SK-N-SH treated with all-trans-retinoic acid at 6 μM for 48 hours (cell line): ENCODE results near the gene PRKCE.

Source experiments
- ATAC-seq: fragments of 200-7000 bp; cut with Tn5 transposase; 3 replicates; pipeline ENCODE4 v1.9.1; 2020; ENCODE audit warnings: mild to moderate bottlenecking, moderate library complexity
- ARNTL ChIP-seq: fragments of 450-650 bp; formaldehyde crosslinking; IDR thresholded peaks from 2 replicates; pipeline ENCODE4 v1.5.0; 2020; ENCODE audit warnings: low read depth, mild to moderate bottlenecking, moderate library complexity, borderline replicate concordance
- BACH2 ChIP-seq: fragments of 250-450 bp; sonication (Bioruptor Pico); IDR thresholded peaks from 2 replicates; pipeline ENCODE4 v1.9.0; 2021; ENCODE audit warnings: mild to moderate bottlenecking, borderline replicate concordance
- CREB5 ChIP-seq: fragments of 250-450 bp; sonication (Bioruptor Pico); IDR thresholded peaks from 2 replicates; pipeline ENCODE4 v1.5.1; 2020; ENCODE audit warnings: low read depth, mild to moderate bottlenecking, moderate library complexity
- CSRNP3 ChIP-seq: fragments of 250-450 bp; sonication (Bioruptor Pico); IDR thresholded peaks from 2 replicates; pipeline ENCODE4 v1.5.1; 2021; ENCODE audit warnings: mild to moderate bottlenecking, moderate library complexity
- ESRRG ChIP-seq: fragments of 250-450 bp; sonication (Bioruptor Pico); IDR thresholded peaks from 2 replicates; pipeline ENCODE4 v1.6.1; 2021; ENCODE audit warnings: mild to moderate bottlenecking
- GLIS3 ChIP-seq: fragments of 250-450 bp; sonication (Bioruptor Pico); IDR thresholded peaks from 2 replicates; pipeline ENCODE4 v1.5.0; 2020; ENCODE audit warnings: mild to moderate bottlenecking, moderate library complexity
- ISL1 ChIP-seq: fragments of 250-450 bp; sonication (Bioruptor Pico); IDR thresholded peaks from 2 replicates; pipeline ENCODE4 v2.1.2; 2022; ENCODE audit warnings: mild to moderate bottlenecking, moderate library complexity
- OSR1 ChIP-seq: fragments of 250-450 bp; sonication (Bioruptor Pico); IDR thresholded peaks from 2 replicates; pipeline ENCODE4 v1.8.0; 2022; ENCODE audit warnings: moderate library complexity, mild to moderate bottlenecking, inconsistent platforms
- PPARA ChIP-seq: fragments of 250-450 bp; sonication (Bioruptor Pico); IDR thresholded peaks from 2 replicates; pipeline ENCODE4 v1.5.0; 2020; ENCODE audit warnings: mild to moderate bottlenecking, borderline replicate concordance
- RARB ChIP-seq: fragments of 250-450 bp; sonication (Bioruptor Pico); IDR thresholded peaks from 2 replicates; pipeline ENCODE4 v1.8.0; 2021; ENCODE audit warnings: mild to moderate bottlenecking, moderate library complexity
- TCF4 ChIP-seq: fragments of 250-450 bp; sonication (Bioruptor Pico); IDR thresholded peaks from 2 replicates; pipeline ENCODE4 v1.8.0; 2021; ENCODE audit warnings: mild to moderate bottlenecking, moderate library complexity, borderline replicate concordance
- TOX ChIP-seq: fragments of 250-450 bp; sonication (Bioruptor Pico); IDR thresholded peaks from 2 replicates; pipeline ENCODE4 v1.8.0; 2021; ENCODE audit warnings: mild to moderate bottlenecking, moderate library complexity, borderline replicate concordance
- TSHZ2 ChIP-seq: fragments of 250-450 bp; sonication (Bioruptor Pico); IDR thresholded peaks from 2 replicates; pipeline ENCODE4 v1.5.0; 2020; ENCODE audit warnings: mild to moderate bottlenecking, moderate library complexity
- ZC3H10 ChIP-seq: fragments of 250-450 bp; sonication (Bioruptor Pico); IDR thresholded peaks from 2 replicates; pipeline ENCODE4 v1.5.1; 2021; ENCODE audit warnings: mild to moderate bottlenecking, moderate library complexity
- ZFP3 ChIP-seq: fragments of 250-450 bp; sonication (Bioruptor Pico); IDR thresholded peaks from 2 replicates; pipeline ENCODE4 v1.5.0; 2020; ENCODE audit warnings: mild to moderate bottlenecking, moderate library complexity
- ZFP30 ChIP-seq: fragments of 450-650 bp; formaldehyde crosslinking; IDR thresholded peaks from 2 replicates; pipeline ENCODE4 v1.5.0; 2022; ENCODE audit warnings: mild to moderate bottlenecking, moderate library complexity
- ZNF565 ChIP-seq: fragments of 450-650 bp; formaldehyde crosslinking; conservative IDR thresholded peaks from 2 replicates; pipeline ENCODE4 v1.5.0; 2020; ENCODE audit warnings: low read depth, mild to moderate bottlenecking, moderate library complexity
- ZNF8 ChIP-seq: fragments of 450-650 bp; formaldehyde crosslinking; IDR thresholded peaks from 2 replicates; pipeline ENCODE4 v1.5.0; 2020; ENCODE audit warnings: mild to moderate bottlenecking, moderate library complexity
- TF ChIP-seq, protein P1 (sequence below): fragments of 250-450 bp; sonication (Bioruptor Pico); IDR thresholded peaks from 2 replicates; pipeline ENCODE4 v1.8.0; 2020; ENCODE audit warnings: mild to moderate bottlenecking, moderate library complexity, borderline replicate concordance

Gene PRKCE

GRCh38 chr2:45778720-45779171 is 127.3 kb downstream of the PRKCE start:
- TF ChIP-seq TOX (CRISPR knock-in tag) (no peak), RARB (CRISPR knock-in tag) (no peak), TCF4 (no peak), TSHZ2 (CRISPR knock-in tag) (no peak), ZNF565 (no peak), ISL1 (CRISPR knock-in tag) (no peak), ZFP3 (CRISPR knock-in tag) (no peak), ZFP30 (CRISPR knock-in tag) (no peak), GLIS3 (CRISPR knock-in tag) (no peak), PPARA (CRISPR knock-in tag) (no peak), ESRRG (CRISPR knock-in tag) (no peak), CSRNP3 (CRISPR knock-in tag) (no peak), CREB5 (CRISPR knock-in tag) (no peak)
- TF ChIP-seq, all 23 proteins: peak for 0
- ATAC-seq = peak; percentile 89

DNA sequence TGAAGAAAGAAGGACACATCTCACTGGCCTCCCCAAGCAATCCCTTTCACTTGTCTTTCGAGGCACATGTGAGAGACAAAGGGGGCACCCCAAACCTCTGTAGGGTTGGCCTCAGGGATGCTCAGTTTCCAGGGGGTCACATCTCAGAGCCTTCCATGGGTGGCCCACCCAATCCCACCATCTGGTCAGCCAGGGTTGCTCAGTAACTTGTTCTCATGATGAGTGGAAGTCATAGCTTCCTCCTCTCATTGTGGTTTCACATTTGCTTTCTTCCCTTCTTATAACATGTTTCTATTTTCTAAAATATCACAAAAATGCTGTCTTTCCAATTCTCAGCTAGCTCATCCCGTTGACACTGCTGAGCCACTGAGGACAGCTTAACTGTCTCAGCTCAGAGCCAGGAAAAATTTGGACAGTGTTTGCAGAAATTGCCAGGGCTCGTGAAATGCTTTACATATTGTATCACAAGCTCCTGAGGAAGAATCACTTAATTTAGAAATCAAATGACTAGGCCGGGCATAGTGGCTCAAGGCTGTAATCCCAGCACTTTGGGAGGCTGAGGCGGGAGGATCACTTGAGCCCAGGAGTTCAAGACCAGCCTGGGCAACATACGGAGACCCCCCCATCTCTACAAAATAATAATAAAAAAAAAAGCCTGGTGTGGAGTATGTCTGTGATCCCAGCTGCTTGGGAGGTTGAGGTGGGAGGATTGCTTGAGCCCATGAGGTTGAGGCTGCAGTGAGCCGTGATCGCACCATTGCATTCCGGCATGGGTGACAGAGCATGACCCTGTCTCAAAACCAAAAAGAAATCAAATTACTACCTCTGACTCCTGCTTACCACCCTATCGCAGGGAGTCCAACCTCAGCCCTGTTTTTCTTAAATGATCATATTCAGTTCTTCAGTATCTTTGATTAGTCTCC is 129.3 kb downstream of the PRKCE start:
- TF ChIP-seq TCF4 = no peak
- no peak for TF ChIP-seq ZNF8
- no peak for TF ChIP-seq BACH2 (CRISPR knock-in tag)
- TF ChIP-seq ZFP30 (CRISPR knock-in tag) = no peak
- no peak for TF ChIP-seq PPARA (CRISPR knock-in tag)
- no peak for TF ChIP-seq OSR1 (CRISPR knock-in tag)
- TF ChIP-seq CSRNP3 (CRISPR knock-in tag) = no peak
- TF ChIP-seq RARB (CRISPR knock-in tag) = no peak
- TF ChIP-seq TSHZ2 (CRISPR knock-in tag) = no peak
- TF ChIP-seq ESRRG (CRISPR knock-in tag) = no peak
- no peak for TF ChIP-seq CREB5 (CRISPR knock-in tag)
- TF ChIP-seq, protein P1, sequence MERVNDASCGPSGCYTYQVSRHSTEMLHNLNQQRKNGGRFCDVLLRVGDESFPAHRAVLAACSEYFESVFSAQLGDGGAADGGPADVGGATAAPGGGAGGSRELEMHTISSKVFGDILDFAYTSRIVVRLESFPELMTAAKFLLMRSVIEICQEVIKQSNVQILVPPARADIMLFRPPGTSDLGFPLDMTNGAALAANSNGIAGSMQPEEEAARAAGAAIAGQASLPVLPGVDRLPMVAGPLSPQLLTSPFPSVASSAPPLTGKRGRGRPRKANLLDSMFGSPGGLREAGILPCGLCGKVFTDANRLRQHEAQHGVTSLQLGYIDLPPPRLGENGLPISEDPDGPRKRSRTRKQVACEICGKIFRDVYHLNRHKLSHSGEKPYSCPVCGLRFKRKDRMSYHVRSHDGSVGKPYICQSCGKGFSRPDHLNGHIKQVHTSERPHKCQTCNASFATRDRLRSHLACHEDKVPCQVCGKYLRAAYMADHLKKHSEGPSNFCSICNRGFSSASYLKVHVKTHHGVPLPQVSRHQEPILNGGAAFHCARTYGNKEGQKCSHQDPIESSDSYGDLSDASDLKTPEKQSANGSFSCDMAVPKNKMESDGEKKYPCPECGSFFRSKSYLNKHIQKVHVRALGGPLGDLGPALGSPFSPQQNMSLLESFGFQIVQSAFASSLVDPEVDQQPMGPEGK (CRISPR knock-in tag) = no peak
- no peak for TF ChIP-seq ARNTL (CRISPR knock-in tag)
- no peak for TF ChIP-seq ZC3H10
- no peak for TF ChIP-seq GLIS3 (CRISPR knock-in tag)
- ATAC-seq = no peak
